ENCODE data around the gene SP3. TPM values are rescaled to one million over a fixed set of nuclear protein-coding genes. Genes with fewer than 3 reads are reported as not detected.

The SP3 gene
- total and polyA plus RNA-seq, 2 of the 8 experiments (the other 6 are each of a cell fraction or from before 2014, with no cell fraction given): 31.0 to 92.1 TPM

- H4K5ac ChIP-seq (ENCODE audit: insufficient read length, low read depth, low read length): no peak overlapping the region
- H3K23me2 ChIP-seq (ENCODE audit: low read depth, low read length): no peaks in the 10 kb centered on the region; the same call in 1 of the 2 replicates
- H2BK5ac ChIP-seq (ENCODE audit: low read depth, low read length): no peak overlapping the region
- no peak overlapping the region for H3K23ac ChIP-seq (ENCODE audit: insufficient read length)
- H3K56ac ChIP-seq (replicated peaks; ENCODE audit: insufficient read length, low read depth, low read length): no peak overlapping the region
- H3K27me3 ChIP-seq (replicated peaks in 1 of 4; ENCODE audit: control insufficient read depth in 3 of 4, extremely low read depth in 1 of 4, insufficient read depth in 3 of 4, low read length in 3 of 4): no peaks in the 10 kb centered on the region
- H3K4me1 ChIP-seq (replicated peaks in 1 of 4; ENCODE audit: control insufficient read depth in 3 of 4, insufficient read depth in 4 of 4, low read length in 3 of 4): peaks cover 0 to 5% (median 2%) of the 10 kb centered on the region in 4 experiments; a peak in 3 of 7 replicates
- no peak overlapping the region for H2BK20ac ChIP-seq (ENCODE audit: low read length)
- H4K91ac ChIP-seq (replicated peaks; ENCODE audit: insufficient read length, low read length): no peak overlapping the region
- no peak overlapping the region for H2BK120ac ChIP-seq (replicated peaks; ENCODE audit: low read depth, low read length)
- TF ChIP-seq BRCA1 (IDR thresholded peaks at IDR 0.05; ENCODE audit: low read depth, low read length) (no peak), ZNF274 (IDR thresholded peaks at IDR 0.05; ENCODE audit: borderline replicate concordance, extremely low read depth, low read length) (no peak)
- WGBS, 2 experiments (ENCODE audit: extremely low coverage in 1 of 2, insufficient coverage in 1 of 2, insufficient read length in 1 of 2, insufficient replicate concordance in 2 of 2, low coverage in 1 of 2, low lambda C conversion rate in 2 of 2, missing lambda C conversion rate in 1 of 2): 90% methylated on average over 5 of the region's 5 CpGs; no CpG with 5 or more reads in 1 of the 2 experiments
- peaks cover 19 to 22% of the 10 kb centered on the region in 2 experiments for H4K20me1 ChIP-seq (replicated peaks in 1 of 2; ENCODE audit: control insufficient read depth in 1 of 2, insufficient read depth in 2 of 2, low read length in 2 of 2)
- H4K8ac ChIP-seq (ENCODE audit: extremely low read depth, insufficient read depth, low read length): no peak overlapping the region
- H3K4ac ChIP-seq (replicated peaks; ENCODE audit: insufficient read length, low read depth, low read length): no peak overlapping the region
- no peak overlapping the region for H3K18ac ChIP-seq (ENCODE audit: extremely low read depth, low read length)
- no peak overlapping the region for H2BK12ac ChIP-seq (ENCODE audit: low read depth, low read length)
- H2AFZ ChIP-seq (ENCODE audit: low read length): no peak overlapping the region
- H3K14ac ChIP-seq (ENCODE audit: insufficient read length): no peak overlapping the region
- H3K9me3 ChIP-seq (ENCODE audit: insufficient read depth in 2 of 2, low read depth in 1 of 2, low read length in 1 of 2): no peaks in the 10 kb centered on the region
- POLR2A ChIA-PET (ENCODE audit: partially characterized antibody): interaction anchor here (0.6 kb wide), 1 partner anchor 183 kb away, joined by 4 read pairs; no protein-coding TSS in a partner anchor
- peaks cover 11 to 97% of the 10 kb centered on the region in 2 experiments; a peak in 3 of 4 replicates for H3K79me2 ChIP-seq (ENCODE audit: control insufficient read depth in 1 of 2, insufficient read depth in 2 of 2, low read length in 2 of 2)
- CTCF ChIA-PET (ENCODE audit: partially characterized antibody): no interaction called here
- no peak overlapping the region for H2AK5ac ChIP-seq (ENCODE audit: low read depth, low read length)
- no peak overlapping the region for H2BK15ac ChIP-seq (ENCODE audit: low read length)
- H3K36me3 ChIP-seq (ENCODE audit: control insufficient read depth in 2 of 4, insufficient read depth in 4 of 4, low read length in 3 of 4): no peaks in the 10 kb centered on the region; a peak in 1 of 8 replicates
- H3K4me3 ChIP-seq (ENCODE audit: extremely low read depth in 1 of 4, insufficient read depth in 2 of 4, low read depth in 3 of 4, low read length in 4 of 4): no peak overlapping the region
- peaks cover 3% of the 10 kb centered on the region; the same call in 1 of the 2 replicates for H3K79me1 ChIP-seq (ENCODE audit: low read depth, low read length)
- no peak overlapping the region for H3K27ac ChIP-seq (ENCODE audit: low read depth, low read length)
- no peak overlapping the region for H3K9ac ChIP-seq (replicated peaks in 1 of 4; ENCODE audit: extremely low read depth in 1 of 4, low read depth in 3 of 4, low read length in 3 of 4)
- H3K4me2 ChIP-seq (ENCODE audit: insufficient read depth in 1 of 2, low read depth in 2 of 2, low read length in 2 of 2): no peak overlapping the region
- FAIRE-seq (no peak), DNase-seq (ENCODE audit: low read depth in 1 of 2, low spot score in 2 of 2) (no peak)
Observed at GRCh38 chr2:173934895-173935294, 30.3 kb downstream of the SP3 start.

All from H1 (cell line).